NCI-H510A treated with DMSO at 0.1 percent for 48 hours (cell line): ENCODE measurements around the gene PPBP.

ENCODE experiments used
- DNase-seq: peaks from one replicate; lab custom pipeline; 2025; lab: John Stamatoyannopoulos, UW

PPBP gene

GRCh38 chr4:73948291-73948690 lies 39.7 kb downstream of the PPBP start:
- DNase-seq: no peak

DNA sequence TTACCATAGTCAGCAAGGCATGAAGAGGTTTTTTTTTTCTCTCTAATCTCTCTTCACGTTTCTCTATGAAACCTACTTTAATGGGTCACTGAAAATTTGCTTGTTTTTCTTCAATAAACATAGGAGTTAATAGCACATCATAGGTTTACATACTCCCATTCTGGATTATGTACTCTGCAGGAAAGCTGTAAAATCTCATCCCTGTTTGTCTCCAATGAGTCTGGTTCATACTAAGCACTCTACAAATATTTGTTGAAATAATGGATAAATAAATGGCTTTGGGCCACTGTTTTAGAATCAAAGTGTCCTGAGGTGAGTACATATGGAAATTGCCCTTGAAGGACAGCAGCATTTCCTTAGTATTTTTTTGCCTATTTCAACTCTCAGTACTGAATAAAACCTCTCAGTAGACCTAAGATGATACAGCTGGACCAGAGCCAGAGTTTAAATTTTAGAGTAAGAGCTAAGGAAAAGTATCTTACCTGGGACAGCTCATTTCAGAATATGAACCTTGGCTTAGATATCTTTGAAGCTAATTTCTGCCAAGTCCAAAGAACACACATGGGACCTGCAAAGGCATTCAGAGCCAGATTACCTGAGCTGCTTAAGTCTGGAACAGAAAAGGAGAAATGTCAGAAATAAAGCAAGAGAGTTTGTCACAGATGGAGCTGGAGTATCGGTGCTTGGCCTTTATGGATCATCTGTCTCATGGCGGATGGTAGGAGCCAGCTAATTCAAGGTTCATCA lies 40.6 kb downstream of the PPBP start:
- DNase-seq: no peak

DNA sequence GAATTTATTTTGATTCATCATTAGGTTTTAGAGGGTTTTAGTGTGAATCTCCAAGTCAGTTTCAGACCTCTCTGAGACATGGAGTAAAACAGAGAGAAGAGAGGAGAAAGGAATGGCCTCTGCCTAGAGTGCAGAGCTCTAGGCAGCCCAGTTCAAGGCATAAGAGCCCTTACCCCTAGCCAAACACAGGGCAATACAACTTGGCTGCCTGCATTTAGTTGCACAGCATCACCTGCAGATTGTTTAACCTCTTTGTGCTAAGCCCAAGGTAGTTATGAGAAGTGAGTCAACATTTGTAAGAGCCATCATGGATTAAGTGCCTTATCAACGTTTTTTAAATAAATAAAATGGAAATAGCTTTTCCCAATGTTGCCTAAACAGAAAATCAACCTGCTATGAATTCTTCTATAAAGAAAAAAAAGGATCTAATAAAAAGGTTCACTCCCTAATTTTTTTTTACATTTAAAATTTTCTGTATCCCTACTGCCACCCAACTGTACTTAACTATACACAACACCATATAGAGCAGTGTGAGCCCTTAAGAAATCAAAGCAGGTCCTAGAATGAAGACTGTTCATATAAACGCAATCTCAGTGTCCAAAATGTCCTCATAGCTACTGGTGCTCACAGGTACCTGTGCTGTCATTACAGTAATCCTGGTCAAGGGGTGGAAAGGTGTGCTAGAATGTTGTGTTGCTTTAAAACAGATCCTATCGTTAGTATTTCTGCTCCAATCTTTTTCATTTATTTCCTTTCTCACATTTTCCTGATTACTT lies 42.1 kb downstream of the PPBP start:
- peak; percentile 92 for DNase-seq

DNA sequence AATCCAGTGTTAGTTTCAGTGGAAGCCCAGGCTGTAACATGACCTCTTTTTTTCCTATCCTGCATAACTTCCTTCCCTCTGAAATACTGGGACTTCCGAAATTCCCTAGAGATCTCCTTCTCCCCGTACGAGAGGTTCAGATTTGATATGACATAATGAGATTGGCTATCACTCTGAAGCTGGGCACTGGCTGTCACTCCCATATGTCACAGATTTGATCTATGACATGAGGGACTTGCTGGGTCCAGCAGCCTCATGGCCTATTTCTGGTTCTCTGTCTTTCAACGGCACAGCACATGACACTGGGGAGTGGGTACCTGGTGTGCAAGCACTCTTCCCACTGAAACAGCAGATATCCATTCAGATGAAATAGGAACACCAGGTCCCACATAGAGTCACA lies 42.9 kb downstream of the PPBP start:
- DNase-seq: no peak

GRCh38 chr4:73944061-73944875 lies 43.7 kb downstream of the PPBP start:
- no peak for DNase-seq

DNA sequence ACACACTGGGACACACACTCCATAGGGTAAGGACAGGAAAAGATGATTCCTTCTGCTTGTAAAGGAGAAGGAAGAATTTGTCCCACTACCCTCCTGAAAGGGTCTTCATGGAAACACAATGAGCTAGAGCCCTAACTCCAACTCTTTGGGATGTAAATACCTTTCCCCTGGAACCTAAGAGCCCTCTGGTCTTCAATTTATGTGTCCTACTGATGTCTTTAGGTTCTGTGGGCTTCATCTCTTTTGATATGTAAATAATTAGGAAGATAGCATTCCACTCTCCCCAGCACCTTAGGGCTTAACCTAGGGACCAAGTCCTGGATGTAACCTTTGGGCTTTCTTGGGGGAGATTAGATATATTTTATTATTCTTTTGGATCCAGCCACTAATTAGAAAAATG lies 44.4 kb downstream of the PPBP start:
- no peak for DNase-seq

DNA sequence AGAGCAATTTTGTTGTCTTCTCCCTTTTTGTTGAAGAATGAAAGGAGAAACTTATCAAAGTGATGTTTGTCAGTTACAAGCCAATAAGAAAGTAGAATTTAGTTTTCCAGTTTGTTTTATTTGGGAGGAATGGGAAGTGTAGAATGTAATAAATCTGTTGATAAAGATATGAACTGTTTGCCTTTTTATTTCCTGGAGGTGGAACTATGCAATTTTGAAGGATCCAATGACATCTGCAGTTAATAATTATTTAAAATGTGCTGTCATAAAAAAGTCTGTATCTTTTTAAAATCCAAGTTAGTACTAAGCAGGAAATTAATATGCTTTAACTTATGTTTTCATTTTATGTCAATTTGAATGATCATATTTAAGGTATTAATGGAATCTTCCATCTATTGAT lies 51.0 kb downstream of the PPBP start:
- no peak for DNase-seq
